Naive thymus-derived CD8-positive, alpha-beta T cell (primary cell): ENCODE data around the gene FNDC1. TPM values are rescaled to one million over a fixed set of nuclear protein-coding genes. Genes with fewer than 3 reads are reported as not detected.

Experiments used
- ATAC-seq, 2 donors: fragments of 150-1000 bp; cut with Tn5 transposase in 1 of 2; sonication (Bioruptor Pico), chemical (Tn5 transposase) in 1 of 2; 1 replicate in 1 of 2; 2 replicates in 1 of 2; pipeline ENCODE4 v1.10.0; 2021; ENCODE audit warnings: mild to moderate bottlenecking in 2 of 2, moderate library complexity in 2 of 2
- POLR2A ChIA-PET: fragments of 350-600 bp; sonication (Branson Sonifier 250); formaldehyde crosslinking; loops from one replicate; lab custom pipeline; 2021; ENCODE audit warnings: antibody characterized with exemption; lab: Charles Lee
- DNase-seq, 10 donors: peaks; one replicate each; pipeline versions ENCODE4 v3.0.0 to v3.0.0-alpha.2; 2020 to 2022
- H3K27ac Mint-ChIP-seq, 10 donors: one replicate each; pipeline ENCODE4 v1.8.0; 2020 to 2022; ENCODE audit warnings: mild to moderate bottlenecking in 10 of 10, mixed read lengths in 10 of 10, moderate library complexity in 4 of 10, inconsistent platforms in 1 of 10
- H3K27me3 Mint-ChIP-seq, 5 donors: one replicate each; pipeline ENCODE4 v1.8.0; 2021 to 2022; ENCODE audit warnings: mixed read lengths in 5 of 5
- H3K36me3 Mint-ChIP-seq, 3 donors: one replicate each; pipeline ENCODE4 v1.8.0; 2020 to 2022; ENCODE audit warnings: mixed read lengths in 3 of 3, mild to moderate bottlenecking in 2 of 3, inconsistent platforms in 1 of 3
- H3K4me1 Mint-ChIP-seq, 4 donors: one replicate each; pipeline ENCODE4 v1.8.0; 2021 to 2022; ENCODE audit warnings: mixed read lengths in 4 of 4
- H3K4me3 Mint-ChIP-seq, 10 donors: one replicate each; pipeline ENCODE4 v1.8.0; 2020 to 2022; ENCODE audit warnings: mild to moderate bottlenecking in 10 of 10, mixed read lengths in 10 of 10, moderate library complexity in 6 of 10, inconsistent platforms in 1 of 10
- H3K9me3 Mint-ChIP-seq, 9 donors: one replicate each; pipeline ENCODE4 v1.8.0; 2020 to 2022; ENCODE audit warnings: mixed read lengths in 9 of 9, mild to moderate bottlenecking in 3 of 9, inconsistent platforms in 1 of 9, moderate library complexity in 1 of 9
- polyA plus RNA-seq, 3 donors: library from polyadenylated mRNA; unstranded; fragments of 300-500 nt; fragmentation: Illumina TruSeq; gene quantifications; one replicate each; pipeline ENCODE4 v1.2.3, GENCODE V29; 2021
- total RNA-seq, 8 experiments: library from RNA in 2 of 8; stranded (reverse) in 2 of 8; gene quantifications; one replicate each; pipeline ENCODE4 v1.2.3 and lab custom pipeline; 2021 to 2026

The FNDC1 gene
- total and polyA plus RNA-seq, 5 experiments from 2014 or later: not detected

GRCh38 chr6:159250633-159251032, 81.4 kb downstream of the FNDC1 start:
- H3K9me3 Mint-ChIP-seq: peaks cover 0 to 2% (median 0%) of the 10 kb centered on the region in 9 donors
- H3K36me3 Mint-ChIP-seq: no peaks in the 10 kb centered on the region
- peaks cover 8 to 34% (median 15%) of the 10 kb centered on the region in 5 donors for H3K27me3 Mint-ChIP-seq
- no peaks in the 10 kb centered on the region for H3K4me1 Mint-ChIP-seq
- H3K27ac Mint-ChIP-seq: no peak overlapping the region
- no peak overlapping the region for H3K4me3 Mint-ChIP-seq
- POLR2A ChIA-PET: no interaction called here
- no peak for ATAC-seq
- no peak for DNase-seq

- peak in 3 of 10 donors; percentile 5 to 15 (median 7) for DNase-seq
- Mint-ChIP-seq H3K9me3 (no peaks in the 10 kb centered on the region), H3K27ac (no peak overlapping the region), H3K4me3 (no peak overlapping the region), H3K36me3 (no peaks in the 10 kb centered on the region), H3K27me3 (peaks cover 8 to 45% (median 15%) of the 10 kb centered on the region in 5 donors), H3K4me1 (no peaks in the 10 kb centered on the region)
- POLR2A ChIA-PET: no interaction called here
- ATAC-seq: peak in 1 of 2 donors; percentile 58
Measured at GRCh38 chr6:159252955-159253508, 83.8 kb downstream of the FNDC1 start.

- no peak overlapping the region for H3K4me3 Mint-ChIP-seq
- H3K27me3 Mint-ChIP-seq: peaks cover 8 to 50% (median 13%) of the 10 kb centered on the region in 5 donors
- no peaks in the 10 kb centered on the region for H3K4me1 Mint-ChIP-seq
- H3K27ac Mint-ChIP-seq: no peak overlapping the region
- no peaks in the 10 kb centered on the region for H3K36me3 Mint-ChIP-seq
- ATAC-seq (no peak), DNase-seq (no peak)
- H3K9me3 Mint-ChIP-seq: no peaks in the 10 kb centered on the region
- POLR2A ChIA-PET: no interaction called here
Measured at GRCh38 chr6:159254186-159254585, 85.0 kb downstream of the FNDC1 start.

- DNase-seq (no peak), ATAC-seq (no peak)
- Mint-ChIP-seq H3K27me3 (peaks cover 11 to 50% (median 13%) of the 10 kb centered on the region in 5 donors), H3K9me3 (no peaks in the 10 kb centered on the region), H3K27ac (no peak overlapping the region), H3K4me3 (no peak overlapping the region), H3K4me1 (no peaks in the 10 kb centered on the region), H3K36me3 (no peaks in the 10 kb centered on the region)
- POLR2A ChIA-PET: no interaction called here
Measured at GRCh38 chr6:159255434-159255951, 86.3 kb downstream of the FNDC1 start.

GRCh38 chr6:159256128-159256527, 86.9 kb downstream of the FNDC1 start:
- H3K27ac Mint-ChIP-seq: no peak overlapping the region
- DNase-seq (no peak), ATAC-seq (no peak)
- H3K36me3 Mint-ChIP-seq: no peaks in the 10 kb centered on the region
- no peaks in the 10 kb centered on the region for H3K9me3 Mint-ChIP-seq
- H3K27me3 Mint-ChIP-seq: peaks cover 7 to 47% (median 13%) of the 10 kb centered on the region in 5 donors
- POLR2A ChIA-PET: no interaction called here
- no peaks in the 10 kb centered on the region for H3K4me1 Mint-ChIP-seq
- no peak overlapping the region for H3K4me3 Mint-ChIP-seq

- Mint-ChIP-seq H3K36me3 (no peaks in the 10 kb centered on the region), H3K4me1 (no peaks in the 10 kb centered on the region), H3K27ac (no peak overlapping the region), H3K27me3 (peaks cover 4 to 38% (median 15%) of the 10 kb centered on the region in 5 donors), H3K4me3 (no peak overlapping the region), H3K9me3 (no peaks in the 10 kb centered on the region)
- no peak for ATAC-seq
- no peak for DNase-seq
- POLR2A ChIA-PET: no interaction called here
Measured at GRCh38 chr6:159257846-159258245, 88.6 kb downstream of the FNDC1 start.

- Mint-ChIP-seq H3K4me3 (no peak overlapping the region), H3K36me3 (no peaks in the 10 kb centered on the region), H3K27me3 (peaks cover 8 to 34% (median 12%) of the 10 kb centered on the region in 5 donors), H3K9me3 (no peaks in the 10 kb centered on the region), H3K4me1 (no peaks in the 10 kb centered on the region), H3K27ac (no peak overlapping the region)
- POLR2A ChIA-PET: no interaction called here
- ATAC-seq (no peak), DNase-seq (no peak)
Measured at GRCh38 chr6:159259441-159260125, 90.4 kb downstream of the FNDC1 start.

GRCh38 chr6:159260208-159260607, 91.0 kb downstream of the FNDC1 start:
- Mint-ChIP-seq H3K27me3 (peaks cover 7 to 28% (median 11%) of the 10 kb centered on the region in 5 donors), H3K27ac (no peak overlapping the region)

GRCh38 chr6:159261995-159262394, 92.8 kb downstream of the FNDC1 start:
- peaks cover 0 to 3% (median 0%) of the 10 kb centered on the region in 9 donors for H3K9me3 Mint-ChIP-seq
- H3K27me3 Mint-ChIP-seq: peaks cover 6 to 19% (median 9%) of the 10 kb centered on the region in 5 donors
- H3K4me1 Mint-ChIP-seq: no peaks in the 10 kb centered on the region
- no peak overlapping the region for H3K27ac Mint-ChIP-seq
- H3K4me3 Mint-ChIP-seq: no peak overlapping the region
- no peak for ATAC-seq
- POLR2A ChIA-PET: no interaction called here
- no peaks in the 10 kb centered on the region for H3K36me3 Mint-ChIP-seq
- DNase-seq: no peak

More at GRCh38 chr6:159260208-159260607, 91.0 kb downstream of the FNDC1 start:
- no peak for DNase-seq
- H3K4me3 Mint-ChIP-seq: no peak overlapping the region
- H3K4me1 Mint-ChIP-seq: no peaks in the 10 kb centered on the region
- H3K36me3 Mint-ChIP-seq: no peaks in the 10 kb centered on the region
- H3K9me3 Mint-ChIP-seq: no peaks in the 10 kb centered on the region
- POLR2A ChIA-PET: no interaction called here
- no peak for ATAC-seq

GRCh38 chr6:159262586-159262985, 93.4 kb downstream of the FNDC1 start:
- DNase-seq: no peak
- peaks cover 6 to 24% (median 11%) of the 10 kb centered on the region in 5 donors for H3K27me3 Mint-ChIP-seq
- no peak overlapping the region for H3K4me3 Mint-ChIP-seq
- H3K36me3 Mint-ChIP-seq: no peaks in the 10 kb centered on the region
- POLR2A ChIA-PET: no interaction called here
- H3K27ac Mint-ChIP-seq: no peak overlapping the region
- peaks cover 0 to 9% (median 0%) of the 10 kb centered on the region in 9 donors for H3K9me3 Mint-ChIP-seq
- H3K4me1 Mint-ChIP-seq: no peaks in the 10 kb centered on the region
- no peak for ATAC-seq

GRCh38 chr6:159267165-159267564, 98.0 kb downstream of the FNDC1 start:
- Mint-ChIP-seq H3K9me3 (peaks cover 0 to 9% (median 0%) of the 10 kb centered on the region in 9 donors), H3K4me3 (no peak overlapping the region), H3K4me1 (no peaks in the 10 kb centered on the region), H3K27ac (no peak overlapping the region), H3K36me3 (no peaks in the 10 kb centered on the region), H3K27me3 (peaks cover 11 to 30% (median 16%) of the 10 kb centered on the region in 5 donors)
- POLR2A ChIA-PET: no interaction called here
- ATAC-seq (no peak), DNase-seq (no peak)

GRCh38 chr6:159268511-159268910, 99.3 kb downstream of the FNDC1 start:
- H3K4me3 Mint-ChIP-seq: no peak overlapping the region
- DNase-seq: no peak
- H3K27me3 Mint-ChIP-seq: peaks cover 8 to 22% (median 13%) of the 10 kb centered on the region in 5 donors
- peaks cover 0 to 9% (median 0%) of the 10 kb centered on the region in 9 donors for H3K9me3 Mint-ChIP-seq
- POLR2A ChIA-PET: no interaction called here
- no peaks in the 10 kb centered on the region for H3K36me3 Mint-ChIP-seq
- no peaks in the 10 kb centered on the region for H3K4me1 Mint-ChIP-seq
- H3K27ac Mint-ChIP-seq: no peak overlapping the region
- ATAC-seq: no peak

GRCh38 chr6:159271257-159271656, 102.1 kb downstream of the FNDC1 start:
- Mint-ChIP-seq H3K27me3 (peaks cover 18 to 32% (median 21%) of the 10 kb centered on the region in 5 donors), H3K4me1 (no peaks in the 10 kb centered on the region), H3K4me3 (no peak overlapping the region), H3K27ac (no peak overlapping the region), H3K9me3 (peaks cover 0 to 9% (median 0%) of the 10 kb centered on the region in 9 donors), H3K36me3 (no peaks in the 10 kb centered on the region)
- ATAC-seq: no peak
- POLR2A ChIA-PET: no interaction called here
- no peak for DNase-seq
